K562 (cell line): ENCODE results near the gene HDLBP.

Experiments
- CEBPB ChIP-seq: fragments of 450-650 bp; IDR thresholded peaks from 2 replicates; pipeline ENCODE4 v1.6.1; 2016; ENCODE audit warnings: missing genetic modification characterization, missing compliant biosample characterization
- POLR2A ChIP-seq: fragments of 450-650 bp; conservative IDR thresholded peaks from 2 replicates; pipeline ENCODE4 v1.6.1; 2016
- POLR2AphosphoS5 ChIP-seq: IDR thresholded peaks from 2 replicates; pipeline ENCODE4 v1.6.1; 2011; ENCODE audit warnings: mild to moderate bottlenecking, low read depth, low read length, moderate library complexity; ENCODE audit not compliant: control insufficient read depth, insufficient read depth
- SRSF9 ChIP-seq: fragments of 200-400 bp; formaldehyde crosslinking; IDR thresholded peaks from 2 replicates; pipeline ENCODE4 v1.6.1; 2017; ENCODE audit warnings: low read depth, low read length, borderline replicate concordance
- ZEB2 ChIP-seq: fragments of 450-650 bp; IDR thresholded peaks from 2 replicates; pipeline ENCODE4 v1.6.1; 2016

DNA sequence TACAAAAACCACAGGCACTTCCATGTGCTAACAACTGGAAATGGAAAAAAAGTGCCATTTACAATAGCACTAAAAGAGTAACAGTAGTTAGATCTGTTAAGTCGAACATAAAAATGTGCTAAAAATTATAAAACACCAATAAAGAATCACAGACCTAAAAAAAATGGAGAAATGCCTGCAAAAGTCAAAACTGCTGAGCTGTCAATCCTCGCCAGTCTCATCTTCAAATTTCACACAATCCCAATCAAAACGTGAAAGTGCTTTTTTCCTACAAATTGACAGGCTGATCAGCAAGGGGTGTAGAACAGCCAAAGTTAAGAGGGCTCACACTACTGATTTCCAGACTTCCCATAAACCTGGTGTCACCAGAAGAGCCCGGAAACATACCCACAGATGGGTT, 73.8 kb downstream of the HDLBP start:
- TF ChIP-seq POLR2A (no peak), SRSF9 (no peak), ZEB2 (no peak), POLR2AphosphoS5 (no peak), CEBPB (tag) (no peak)
